ENCODE data around the gene POU6F2. TPM values are rescaled to one million over a fixed set of nuclear protein-coding genes. Genes with fewer than 3 reads are reported as not detected.

Gene POU6F2
- total and polyA plus RNA-seq, 2 donors = 0.05 to 0.07 TPM

DNA sequence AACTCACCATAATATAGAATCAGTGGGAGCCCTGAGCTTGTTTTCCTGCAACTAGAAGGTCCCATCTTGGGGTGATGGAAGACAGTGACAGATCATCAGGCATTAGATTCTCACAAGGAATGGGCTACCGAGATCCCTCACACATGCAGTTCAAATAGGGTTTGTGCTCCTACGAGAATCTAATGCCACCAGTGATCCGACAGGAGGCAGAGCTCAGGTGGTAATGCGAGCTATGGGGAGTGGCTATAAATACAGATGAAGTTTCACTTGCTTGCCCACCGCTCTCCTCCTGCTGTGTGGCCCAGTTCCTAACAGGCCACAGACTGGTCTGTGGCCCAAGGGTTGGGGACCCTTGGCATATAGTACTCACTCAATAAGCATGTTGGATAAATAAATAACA lies 93.4 kb downstream of the POU6F2 start:
- no peaks in the 10 kb centered on the region for H3K27me3 ChIP-seq (ENCODE audit: control insufficient read depth in 2 of 2, insufficient read depth in 1 of 2, low read length in 1 of 2)
- H3K9me3 ChIP-seq (ENCODE audit: control insufficient read depth in 2 of 2, insufficient read depth in 1 of 2, low read length in 1 of 2) = no peaks in the 10 kb centered on the region
- 88% methylated on average over 5 of the region's 5 CpGs for WGBS
- no peak for DNase-seq (ENCODE audit: low read depth in 6 of 9, low spot score in 9 of 9)
- no peak overlapping the region for H3K4me3 ChIP-seq (ENCODE audit: low read length in 2 of 2)
- H3K36me3 ChIP-seq (ENCODE audit: control insufficient read depth in 2 of 2, insufficient read depth in 2 of 2, low read length in 1 of 2) = no peaks in the 10 kb centered on the region
- H3K27ac ChIP-seq (ENCODE audit: low read depth in 1 of 2, low read length in 1 of 2) = no peak overlapping the region
- H3K4me1 ChIP-seq (ENCODE audit: control insufficient read depth in 2 of 2, insufficient read depth in 2 of 2, low read length in 2 of 2) = no peaks in the 10 kb centered on the region

DNA sequence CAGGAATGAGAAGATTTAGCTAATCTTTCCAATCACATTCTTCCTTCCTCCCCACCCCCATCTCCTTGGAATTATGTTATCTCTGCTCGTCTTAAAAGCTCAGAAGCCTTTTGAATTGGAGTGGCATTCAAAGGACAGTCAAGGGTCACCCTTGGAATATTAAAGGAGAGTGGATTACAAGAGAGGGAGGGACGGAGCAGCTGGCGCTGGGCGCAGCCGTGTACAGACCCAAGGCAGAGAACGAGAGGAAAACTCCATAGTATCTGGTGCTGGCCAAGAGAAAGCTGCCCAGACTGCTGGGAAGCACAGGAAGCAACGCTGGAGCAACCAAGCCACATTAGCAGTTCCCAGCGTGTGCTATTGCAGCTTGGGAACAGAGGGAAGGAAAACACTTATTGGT lies 95.7 kb downstream of the POU6F2 start:
- Histone ChIP-seq H3K36me3 (ENCODE audit: control insufficient read depth in 2 of 2, insufficient read depth in 2 of 2, low read length in 1 of 2) (no peaks in the 10 kb centered on the region), H3K9me3 (ENCODE audit: control insufficient read depth in 2 of 2, insufficient read depth in 1 of 2, low read length in 1 of 2) (no peaks in the 10 kb centered on the region)
- DNase-seq (ENCODE audit: low read depth in 6 of 9, low spot score in 9 of 9) = no peak

DNA sequence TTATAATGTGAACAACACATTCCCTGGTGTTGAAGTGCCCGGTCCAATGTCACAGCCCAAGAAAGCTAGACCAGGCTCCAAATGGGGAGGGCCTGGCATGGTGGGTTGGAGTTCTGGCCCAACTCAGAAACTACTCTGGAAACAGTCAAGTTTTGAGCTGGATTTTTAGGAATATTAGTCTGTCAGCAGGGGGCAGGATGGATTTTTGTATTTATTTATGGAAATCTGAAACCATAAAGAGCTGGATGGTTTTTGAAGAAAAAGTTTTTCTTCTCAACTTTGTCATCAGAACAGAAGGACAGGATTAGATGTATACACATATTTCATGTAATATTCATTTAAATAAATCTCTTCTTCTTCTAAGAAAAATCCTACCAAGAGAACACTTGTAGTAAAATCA lies 97.5 kb downstream of the POU6F2 start:
- DNase-seq (ENCODE audit: low read depth in 6 of 9, low spot score in 9 of 9) = no peak
- Histone ChIP-seq H3K27ac (ENCODE audit: low read depth in 1 of 2, low read length in 1 of 2) (no peak overlapping the region), H3K36me3 (ENCODE audit: control insufficient read depth in 2 of 2, insufficient read depth in 2 of 2, low read length in 1 of 2) (no peaks in the 10 kb centered on the region), H3K4me1 (ENCODE audit: control insufficient read depth in 2 of 2, insufficient read depth in 2 of 2, low read length in 2 of 2) (no peaks in the 10 kb centered on the region), H3K27me3 (ENCODE audit: control insufficient read depth in 2 of 2, insufficient read depth in 1 of 2, low read length in 1 of 2) (no peaks in the 10 kb centered on the region), H3K4me3 (ENCODE audit: low read length in 2 of 2) (no peak overlapping the region), H3K9me3 (ENCODE audit: control insufficient read depth in 2 of 2, insufficient read depth in 1 of 2, low read length in 1 of 2) (no peaks in the 10 kb centered on the region)
- WGBS = 65% methylated on average over 1 of the region's 1 CpG

More for the DNA sequence above, 95.7 kb downstream of the POU6F2 start:
- H3K4me1 ChIP-seq (ENCODE audit: control insufficient read depth in 2 of 2, insufficient read depth in 2 of 2, low read length in 2 of 2) = no peaks in the 10 kb centered on the region
- no peaks in the 10 kb centered on the region for H3K27me3 ChIP-seq (ENCODE audit: control insufficient read depth in 2 of 2, insufficient read depth in 1 of 2, low read length in 1 of 2)
- no peak overlapping the region for H3K4me3 ChIP-seq (ENCODE audit: low read length in 2 of 2)
- H3K27ac ChIP-seq (ENCODE audit: low read depth in 1 of 2, low read length in 1 of 2) = no peak overlapping the region
- 85% methylated on average over 8 of the region's 8 CpGs for WGBS

DNA sequence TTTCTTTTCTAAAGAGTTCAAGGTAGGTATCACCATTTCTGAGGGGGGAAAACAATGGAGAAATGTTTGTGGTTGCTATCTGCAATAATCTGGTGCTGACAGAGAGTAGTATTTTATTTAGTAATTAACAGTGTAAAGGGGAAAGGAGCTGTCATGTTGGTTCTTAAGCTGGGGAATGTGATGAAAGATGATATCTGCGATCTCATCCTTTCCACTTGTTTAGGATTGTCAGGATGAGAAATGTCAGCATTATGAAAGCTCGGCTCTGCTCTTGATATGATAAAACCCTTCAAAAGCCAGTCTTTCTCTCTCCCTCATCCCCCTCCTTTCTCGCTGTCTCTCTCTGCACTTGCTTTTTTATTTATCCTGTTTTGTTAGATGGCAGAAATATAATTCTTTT lies 106.1 kb downstream of the POU6F2 start:
- Histone ChIP-seq H3K4me3 (ENCODE audit: low read length in 2 of 2) (no peak overlapping the region), H3K36me3 (ENCODE audit: control insufficient read depth in 2 of 2, insufficient read depth in 2 of 2, low read length in 1 of 2) (no peaks in the 10 kb centered on the region), H3K27me3 (ENCODE audit: control insufficient read depth in 2 of 2, insufficient read depth in 1 of 2, low read length in 1 of 2) (peaks cover 0 to 3% of the 10 kb centered on the region in 2 donors), H3K27ac (ENCODE audit: low read depth in 1 of 2, low read length in 1 of 2) (no peak overlapping the region), H3K9me3 (ENCODE audit: control insufficient read depth in 2 of 2, insufficient read depth in 1 of 2, low read length in 1 of 2) (no peaks in the 10 kb centered on the region), H3K4me1 (ENCODE audit: control insufficient read depth in 2 of 2, insufficient read depth in 2 of 2, low read length in 2 of 2) (no peaks in the 10 kb centered on the region)
- no peak for DNase-seq (ENCODE audit: low read depth in 6 of 9, low spot score in 9 of 9)
- 95% methylated on average over 3 of the region's 3 CpGs for WGBS

DNA sequence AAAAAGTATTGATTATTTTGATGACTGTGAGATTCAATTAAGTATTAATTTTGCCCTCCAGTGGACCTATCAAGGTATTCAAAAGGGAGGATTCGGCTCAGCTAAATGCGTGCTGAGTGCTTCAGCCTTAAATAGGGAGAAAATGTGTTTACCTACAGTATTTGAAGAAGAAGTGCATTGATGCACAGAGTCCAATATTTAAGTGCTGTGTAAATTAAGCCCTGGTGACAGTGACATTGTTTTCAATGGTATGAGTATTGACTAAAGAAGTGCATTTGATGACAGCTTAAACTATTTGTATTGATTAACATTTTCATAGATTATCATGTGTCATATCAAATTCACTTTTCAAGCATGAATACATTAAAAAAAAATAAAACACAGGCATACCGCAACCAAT lies 106.6 kb downstream of the POU6F2 start:
- no peaks in the 10 kb centered on the region for H3K4me1 ChIP-seq (ENCODE audit: control insufficient read depth in 2 of 2, insufficient read depth in 2 of 2, low read length in 2 of 2)
- peaks cover 0 to 3% of the 10 kb centered on the region in 2 donors for H3K27me3 ChIP-seq (ENCODE audit: control insufficient read depth in 2 of 2, insufficient read depth in 1 of 2, low read length in 1 of 2)
- WGBS = 94% methylated on average over 3 of the region's 3 CpGs
- H3K36me3 ChIP-seq (ENCODE audit: control insufficient read depth in 2 of 2, insufficient read depth in 2 of 2, low read length in 1 of 2) = no peaks in the 10 kb centered on the region
- no peak for DNase-seq (ENCODE audit: low read depth in 6 of 9, low spot score in 9 of 9)
- no peak overlapping the region for H3K4me3 ChIP-seq (ENCODE audit: low read length in 2 of 2)
- no peak overlapping the region for H3K27ac ChIP-seq (ENCODE audit: low read depth in 1 of 2, low read length in 1 of 2)
- no peaks in the 10 kb centered on the region for H3K9me3 ChIP-seq (ENCODE audit: control insufficient read depth in 2 of 2, insufficient read depth in 1 of 2, low read length in 1 of 2)

DNA sequence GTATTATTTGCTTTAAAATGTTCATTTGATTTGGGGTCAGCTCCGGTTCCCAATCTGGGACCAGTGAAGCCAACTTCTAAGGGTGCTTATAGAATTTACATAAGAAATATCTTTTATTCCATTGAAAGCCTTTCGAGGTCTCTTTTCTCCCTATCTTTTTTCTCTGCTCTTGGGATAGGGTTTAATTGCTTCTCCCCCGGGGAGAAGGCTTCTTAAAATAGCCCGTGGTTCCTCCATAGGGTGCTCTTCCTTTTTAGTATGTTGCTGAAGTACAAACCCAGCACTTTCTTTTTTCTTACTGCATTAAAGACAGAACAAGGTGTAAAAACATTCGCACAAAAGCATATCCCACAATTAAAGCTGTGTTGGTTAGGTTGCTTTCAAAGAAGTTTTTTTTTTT lies 107.5 kb downstream of the POU6F2 start:
- Histone ChIP-seq H3K9me3 (ENCODE audit: control insufficient read depth in 2 of 2, insufficient read depth in 1 of 2, low read length in 1 of 2) (no peaks in the 10 kb centered on the region), H3K27me3 (ENCODE audit: control insufficient read depth in 2 of 2, insufficient read depth in 1 of 2, low read length in 1 of 2) (peaks cover 0 to 3% of the 10 kb centered on the region in 2 donors), H3K4me3 (ENCODE audit: low read length in 2 of 2) (no peak overlapping the region), H3K4me1 (ENCODE audit: control insufficient read depth in 2 of 2, insufficient read depth in 2 of 2, low read length in 2 of 2) (no peaks in the 10 kb centered on the region), H3K27ac (ENCODE audit: low read depth in 1 of 2, low read length in 1 of 2) (no peak overlapping the region), H3K36me3 (ENCODE audit: control insufficient read depth in 2 of 2, insufficient read depth in 2 of 2, low read length in 1 of 2) (no peaks in the 10 kb centered on the region)
- DNase-seq (ENCODE audit: low read depth in 6 of 9, low spot score in 9 of 9) = no peak
- WGBS = 37% methylated on average over 5 of the region's 5 CpGs

DNA sequence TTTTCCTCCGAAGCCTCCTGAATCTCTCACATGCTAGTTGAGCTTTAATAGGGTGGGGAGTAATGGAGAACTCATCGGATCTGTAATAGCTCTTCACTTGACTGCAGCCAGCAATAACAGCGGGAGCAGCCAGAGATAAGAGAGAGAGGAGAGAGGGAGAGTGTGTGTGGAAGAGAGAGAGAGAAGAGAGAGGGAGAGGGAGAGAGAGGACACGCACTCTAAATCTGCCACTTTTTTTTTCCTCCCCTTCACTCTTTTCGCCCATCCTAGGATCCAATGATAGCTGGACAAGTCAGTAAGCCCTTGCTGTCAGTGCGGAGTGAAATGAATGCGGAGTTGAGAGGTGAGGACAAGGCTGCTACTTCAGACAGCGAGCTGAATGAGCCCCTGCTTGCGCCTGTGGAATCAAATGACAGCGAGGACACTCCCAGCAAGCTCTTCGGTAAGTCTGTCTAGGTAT lies 107.9 kb downstream of the POU6F2 start:
- H3K9me3 ChIP-seq (ENCODE audit: control insufficient read depth in 2 of 2, insufficient read depth in 1 of 2, low read length in 1 of 2) = no peaks in the 10 kb centered on the region
- H3K36me3 ChIP-seq (ENCODE audit: control insufficient read depth in 2 of 2, insufficient read depth in 2 of 2, low read length in 1 of 2) = no peaks in the 10 kb centered on the region
- no peak overlapping the region for H3K4me3 ChIP-seq (ENCODE audit: low read length in 2 of 2)
- no peak for DNase-seq (ENCODE audit: low read depth in 6 of 9, low spot score in 9 of 9)
- 39% methylated on average over 11 of the region's 11 CpGs for WGBS
- H3K27ac ChIP-seq (ENCODE audit: low read depth in 1 of 2, low read length in 1 of 2) = no peak overlapping the region
- no peaks in the 10 kb centered on the region for H3K4me1 ChIP-seq (ENCODE audit: control insufficient read depth in 2 of 2, insufficient read depth in 2 of 2, low read length in 2 of 2)
- H3K27me3 ChIP-seq (ENCODE audit: control insufficient read depth in 2 of 2, insufficient read depth in 1 of 2, low read length in 1 of 2) = peaks cover 0 to 3% of the 10 kb centered on the region in 2 donors

DNA sequence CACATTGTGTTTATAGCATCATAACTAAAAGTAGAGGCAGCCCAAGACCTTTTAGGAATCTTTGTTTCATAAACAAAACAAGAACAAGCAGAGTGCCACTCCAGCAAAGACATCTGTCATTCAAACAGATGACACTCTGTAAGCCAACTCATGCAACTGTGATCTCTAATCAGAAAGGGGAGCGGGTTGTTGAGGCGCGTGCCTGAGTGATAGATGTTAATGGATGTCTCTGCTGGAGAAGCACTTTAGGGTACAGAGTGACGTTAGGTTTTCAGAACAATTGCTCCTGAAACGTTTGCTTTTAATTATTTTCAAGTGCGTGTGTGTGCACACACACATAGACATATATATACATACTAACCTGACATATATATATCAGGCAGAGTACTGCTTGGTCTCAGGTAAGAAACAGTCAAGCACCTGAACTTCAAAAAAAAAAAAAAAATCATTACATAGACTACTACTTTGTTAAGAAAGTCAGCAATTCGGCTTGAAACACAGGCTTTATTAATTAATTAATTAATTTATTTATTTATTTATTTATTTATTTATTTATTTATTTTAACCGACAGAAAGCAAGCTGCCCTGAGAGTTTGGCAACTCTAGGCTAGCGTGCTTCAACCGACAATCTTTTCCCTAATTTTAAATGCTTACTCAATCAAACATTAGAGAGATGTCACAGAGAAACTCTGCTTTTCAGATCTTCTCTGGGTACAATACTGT lies 109.1 kb downstream of the POU6F2 start:
- DNase-seq (ENCODE audit: low read depth in 6 of 9, low spot score in 9 of 9) = no peak
- 95% methylated on average over 10 of the region's 10 CpGs for WGBS
- no peaks in the 10 kb centered on the region for H3K9me3 ChIP-seq (ENCODE audit: control insufficient read depth in 2 of 2, insufficient read depth in 1 of 2, low read length in 1 of 2)
- H3K4me1 ChIP-seq (ENCODE audit: control insufficient read depth in 2 of 2, insufficient read depth in 2 of 2, low read length in 2 of 2) = no peaks in the 10 kb centered on the region
- H3K36me3 ChIP-seq (ENCODE audit: control insufficient read depth in 2 of 2, insufficient read depth in 2 of 2, low read length in 1 of 2) = no peaks in the 10 kb centered on the region
- H3K27me3 ChIP-seq (ENCODE audit: control insufficient read depth in 2 of 2, insufficient read depth in 1 of 2, low read length in 1 of 2) = peaks cover 0 to 3% of the 10 kb centered on the region in 2 donors
- H3K4me3 ChIP-seq (ENCODE audit: low read length in 2 of 2) = no peak overlapping the region
- no peak overlapping the region for H3K27ac ChIP-seq (ENCODE audit: low read depth in 1 of 2, low read length in 1 of 2)

GRCh38 chr7:39088730-39089593 lies 111.3 kb downstream of the POU6F2 start:
- no peak for DNase-seq (ENCODE audit: low read depth in 6 of 9, low spot score in 9 of 9)
- H3K4me3 ChIP-seq (ENCODE audit: low read length in 2 of 2) = no peak overlapping the region
- H3K4me1 ChIP-seq (ENCODE audit: control insufficient read depth in 2 of 2, insufficient read depth in 2 of 2, low read length in 2 of 2) = no peaks in the 10 kb centered on the region
- no peaks in the 10 kb centered on the region for H3K9me3 ChIP-seq (ENCODE audit: control insufficient read depth in 2 of 2, insufficient read depth in 1 of 2, low read length in 1 of 2)
- 93% methylated on average over 3 of the region's 3 CpGs for WGBS
- H3K27ac ChIP-seq (ENCODE audit: low read depth in 1 of 2, low read length in 1 of 2) = no peak overlapping the region
- peaks cover 0 to 3% of the 10 kb centered on the region in 2 donors for H3K27me3 ChIP-seq (ENCODE audit: control insufficient read depth in 2 of 2, insufficient read depth in 1 of 2, low read length in 1 of 2)
- no peaks in the 10 kb centered on the region for H3K36me3 ChIP-seq (ENCODE audit: control insufficient read depth in 2 of 2, insufficient read depth in 2 of 2, low read length in 1 of 2)
